Measurements from ENCODE around the gene GPD2. TPM values are rescaled to one million over a fixed set of nuclear protein-coding genes. Genes with fewer than 3 reads are reported as not detected.

GPD2 gene
- total and polyA plus RNA-seq, 2 of the 8 experiments (the other 6 are each of a cell fraction or from before 2014, with no cell fraction given) = 8.4 to 43.1 TPM

GRCh38 chr2:156466739-156467405 is 30.7 kb downstream of the GPD2 start (continued):
- TF ChIP-seq SAP30 (IDR thresholded peaks at IDR 0.05; ENCODE audit: insufficient read depth, insufficient replicate concordance, low read length) (no peak), SP4 (IDR thresholded peaks at IDR 0.05; ENCODE audit: low read length) (no peak), SP2 (IDR thresholded peaks at IDR 0.05; ENCODE audit: low read length) (no peak)

All from H1 (cell line).